KBM-7 (cell line): ENCODE data around the gene LY86.
A peak's percentile ranks its signal among the peaks of the same experiment; 100 is the strongest.

Experiments
- DNase-seq: peaks from one replicate; pipeline ENCODE4 v3.0.0-alpha.2; 2015
- in situ Hi-C: fragments of 300-500 bp; cut with MboI; formaldehyde crosslinking; loops from 2 replicates; pipeline ENCODE4 v1.14.3; 2020; ENCODE audit warnings: low sequenced_read_pairs, low pct_unique_long_range_greater_than_20kb, mixed read lengths

The LY86 gene

DNA sequence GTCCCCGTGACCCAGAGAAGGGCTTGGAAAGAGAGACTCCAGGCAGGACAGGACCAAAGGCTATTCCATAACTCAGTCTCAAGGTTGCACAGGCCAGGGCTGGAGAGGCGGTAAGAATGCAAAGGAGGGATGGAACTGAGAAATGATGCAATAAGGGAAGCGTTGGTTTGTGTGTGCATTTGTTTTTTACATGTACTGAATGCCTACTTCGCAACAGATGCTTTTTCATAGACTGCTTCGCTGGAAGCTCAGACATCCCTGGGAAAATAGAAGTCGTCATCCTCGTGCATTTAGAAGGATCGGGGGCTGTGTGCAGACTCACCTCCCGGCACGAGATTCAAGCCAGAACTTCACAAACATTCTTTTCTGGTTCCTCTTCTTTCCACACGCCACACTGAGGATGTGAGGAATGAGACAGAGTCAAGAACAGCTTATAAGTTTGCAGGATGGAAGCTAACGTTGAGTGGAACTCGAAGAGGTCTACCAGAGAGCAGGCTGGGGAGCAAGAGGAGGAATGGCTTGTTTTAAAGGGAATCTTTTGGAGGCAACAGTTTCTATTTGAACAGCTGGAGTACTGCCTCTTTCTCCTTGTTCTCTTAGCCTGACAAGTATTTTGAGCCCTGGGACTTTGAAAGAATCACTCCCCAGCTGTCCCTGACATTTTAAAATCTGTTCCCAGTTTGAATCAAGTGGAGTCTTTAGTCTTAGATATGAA lies 19.3 kb upstream of the LY86 start:
- in situ Hi-C loops, result no loop called here
- no peak for DNase-seq

GRCh38 chr6:6569811-6570164 lies 18.7 kb upstream of the LY86 start:
- no peak for DNase-seq
- in situ Hi-C loops, result no loop called here

DNA sequence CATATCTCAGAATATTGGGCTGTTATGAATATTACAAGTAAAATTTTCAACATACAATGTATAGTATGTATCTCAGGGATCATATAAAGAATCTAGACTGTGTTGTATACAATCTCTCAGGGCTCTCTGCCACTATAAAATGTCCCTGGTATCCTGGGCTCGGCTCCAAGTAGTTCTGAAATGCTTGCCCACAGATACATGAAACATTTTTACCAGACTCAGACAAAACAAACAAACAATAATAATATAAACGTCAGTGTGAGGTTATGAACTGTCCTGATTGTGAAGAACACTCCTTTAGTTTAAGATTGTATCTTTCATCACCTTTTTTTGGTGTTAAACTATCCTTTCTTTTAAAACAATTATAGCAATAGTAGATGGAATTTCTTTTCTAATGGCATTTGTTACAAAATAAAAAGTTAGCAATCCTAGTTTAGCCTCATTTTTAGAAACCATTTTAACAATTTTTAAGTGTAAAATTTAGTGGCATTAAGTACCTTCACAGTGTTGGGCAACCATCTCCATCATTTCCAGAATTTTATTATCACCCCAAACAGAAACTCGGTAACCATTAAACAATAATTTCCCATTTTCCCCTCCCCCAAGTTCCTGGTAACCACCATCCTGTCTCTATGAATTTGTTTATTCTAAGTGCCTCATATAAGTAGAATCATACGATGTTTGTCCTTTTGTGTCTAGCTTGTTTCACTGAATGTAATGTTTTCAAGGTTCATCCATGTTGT lies 17.4 kb upstream of the LY86 start:
- in situ Hi-C loops, result no loop called here
- DNase-seq, result no peak

DNA sequence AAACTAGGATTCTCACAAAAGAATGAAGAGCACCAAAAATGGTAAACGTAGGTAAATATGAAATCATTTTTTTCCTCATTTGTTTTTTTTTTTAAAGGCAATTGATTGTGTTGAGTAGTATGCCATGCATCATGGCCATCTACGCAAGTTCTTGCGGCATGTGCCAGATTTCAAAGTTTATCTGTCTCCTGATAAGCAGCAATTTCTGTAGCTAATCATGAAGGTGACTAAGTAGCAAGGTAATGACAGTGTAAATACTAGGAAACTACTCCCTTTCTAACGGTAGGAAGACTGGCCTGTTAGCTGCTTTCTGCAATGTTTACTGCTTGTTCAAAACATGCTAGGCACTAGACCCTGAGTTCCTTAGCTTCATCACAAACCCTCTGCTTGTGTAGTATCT lies 13.4 kb upstream of the LY86 start:
- DNase-seq, result no peak
- in situ Hi-C loops, result no loop called here

DNA sequence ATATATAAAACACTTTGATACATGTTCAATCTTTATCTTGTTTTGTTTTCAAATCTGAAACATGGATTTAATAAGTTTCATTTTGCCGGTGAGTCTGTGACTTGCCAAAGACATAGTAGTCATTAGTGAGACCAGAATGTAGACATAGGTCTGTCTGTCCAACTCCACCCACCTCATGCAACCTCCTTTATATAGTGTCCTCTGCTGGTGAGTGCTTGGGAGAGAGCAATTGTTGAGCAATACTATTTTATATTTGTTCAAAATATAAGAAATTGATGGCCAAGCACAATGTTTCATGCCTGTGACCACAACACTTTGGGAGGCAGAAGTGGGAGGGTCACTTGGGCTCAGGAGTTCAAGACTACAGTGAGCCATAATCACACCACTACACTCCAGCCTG lies 10.8 kb upstream of the LY86 start:
- in situ Hi-C loops, result no loop called here
- no peak for DNase-seq

- no peak for DNase-seq
- in situ Hi-C loops, result no loop called here
Observed at GRCh38 chr6:6579281-6579680, 9.2 kb upstream of the LY86 start.

DNA sequence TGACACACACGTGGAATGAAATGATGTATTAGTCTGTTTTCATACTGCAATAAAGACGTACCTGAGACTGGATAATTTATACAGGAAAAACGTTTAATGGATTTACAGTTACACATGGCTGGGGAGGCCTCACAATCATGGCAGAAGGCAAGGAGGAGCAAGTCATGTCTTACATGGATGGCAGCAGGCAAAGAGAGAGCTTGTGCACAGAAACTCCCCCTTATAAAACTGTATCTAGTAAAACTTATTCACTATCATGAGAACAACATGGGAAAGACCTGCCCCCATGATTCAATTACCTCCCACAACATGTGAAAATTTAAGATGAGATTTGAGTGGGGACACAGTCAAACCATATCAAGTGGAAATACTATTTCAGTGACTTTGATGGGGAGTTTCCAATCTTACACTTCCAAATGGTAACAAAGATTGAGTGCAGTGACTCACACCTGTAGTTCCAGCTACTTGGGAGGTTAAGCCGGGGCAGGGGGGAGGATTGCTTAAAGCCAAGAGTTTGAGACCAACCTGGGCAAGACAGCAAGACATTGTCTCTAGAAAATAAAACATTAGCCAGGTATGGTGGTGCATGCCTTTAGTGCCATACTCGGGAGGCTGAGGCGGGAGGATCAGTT lies 8.2 kb upstream of the LY86 start:
- DNase-seq, result no peak
- in situ Hi-C loops, result no loop called here

GRCh38 chr6:6581054-6581453 lies 7.5 kb upstream of the LY86 start:
- in situ Hi-C loops, result no loop called here

DNA sequence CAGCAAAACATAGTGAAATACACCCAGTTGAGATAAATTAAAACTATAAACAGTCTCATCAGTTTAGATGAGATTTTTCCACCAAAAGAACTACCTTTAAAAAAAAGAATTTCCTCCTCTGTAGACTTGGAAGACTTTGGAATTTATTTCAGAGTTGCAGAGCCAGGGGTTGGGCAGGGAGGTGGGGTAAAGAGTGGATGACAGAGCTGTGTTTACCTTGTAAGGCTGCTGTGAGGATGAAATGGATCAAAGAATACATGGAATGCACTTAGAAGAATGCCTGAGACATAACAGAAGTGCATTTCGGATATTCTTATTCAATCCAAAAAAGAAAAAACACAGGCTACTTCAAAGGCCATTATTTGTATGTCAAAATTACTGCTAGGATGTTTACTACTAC lies 6.4 kb upstream of the LY86 start:
- DNase-seq, result no peak
- in situ Hi-C loops, result no loop called here

More at GRCh38 chr6:6581054-6581453, 7.5 kb upstream of the LY86 start:
- no peak for DNase-seq

GRCh38 chr6:6583836-6584235 lies 4.7 kb upstream of the LY86 start:
- in situ Hi-C loops, result no loop called here
- DNase-seq, result peak; percentile 62

DNA sequence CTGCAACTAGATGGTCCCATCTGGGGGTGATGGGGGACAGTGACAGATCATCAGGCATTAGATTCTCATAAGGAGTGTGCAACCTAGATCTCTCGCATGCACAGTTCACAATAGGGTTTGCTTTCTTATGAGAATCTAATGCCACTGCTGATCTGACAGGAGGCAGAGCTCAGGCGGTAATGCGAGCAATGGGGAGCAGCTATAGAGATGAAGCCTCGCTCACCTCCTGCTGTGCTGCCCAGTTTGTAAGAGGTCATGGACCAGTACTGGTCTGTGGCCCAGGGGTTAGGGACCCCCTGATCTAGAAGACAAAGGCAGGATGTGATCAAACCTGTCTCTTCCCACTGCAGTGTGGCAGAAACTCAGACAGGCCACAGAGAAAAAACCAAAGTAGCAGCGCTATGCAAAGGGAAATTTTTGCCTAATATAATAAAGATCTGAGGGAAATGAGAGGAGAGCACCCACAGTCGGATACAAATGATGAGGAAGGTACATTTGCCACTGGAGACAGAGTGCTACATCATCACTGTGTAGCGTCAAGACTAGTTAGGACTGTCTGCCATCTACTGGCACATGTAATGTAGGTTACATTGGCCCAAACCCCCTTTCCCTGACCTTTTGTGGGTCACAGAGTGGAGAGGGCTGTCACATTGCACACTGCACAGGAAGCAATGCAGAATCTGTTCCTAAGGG lies 4.1 kb upstream of the LY86 start:
- in situ Hi-C loops, result no loop called here
- DNase-seq, result peak; percentile 49

- no peak for DNase-seq
- in situ Hi-C loops, result no loop called here
Observed at GRCh38 chr6:6585003-6585311, 3.6 kb upstream of the LY86 start.

- in situ Hi-C loops, result no loop called here
- DNase-seq, result no peak
Observed at GRCh38 chr6:6586167-6586566, 2.4 kb upstream of the LY86 start.

DNA sequence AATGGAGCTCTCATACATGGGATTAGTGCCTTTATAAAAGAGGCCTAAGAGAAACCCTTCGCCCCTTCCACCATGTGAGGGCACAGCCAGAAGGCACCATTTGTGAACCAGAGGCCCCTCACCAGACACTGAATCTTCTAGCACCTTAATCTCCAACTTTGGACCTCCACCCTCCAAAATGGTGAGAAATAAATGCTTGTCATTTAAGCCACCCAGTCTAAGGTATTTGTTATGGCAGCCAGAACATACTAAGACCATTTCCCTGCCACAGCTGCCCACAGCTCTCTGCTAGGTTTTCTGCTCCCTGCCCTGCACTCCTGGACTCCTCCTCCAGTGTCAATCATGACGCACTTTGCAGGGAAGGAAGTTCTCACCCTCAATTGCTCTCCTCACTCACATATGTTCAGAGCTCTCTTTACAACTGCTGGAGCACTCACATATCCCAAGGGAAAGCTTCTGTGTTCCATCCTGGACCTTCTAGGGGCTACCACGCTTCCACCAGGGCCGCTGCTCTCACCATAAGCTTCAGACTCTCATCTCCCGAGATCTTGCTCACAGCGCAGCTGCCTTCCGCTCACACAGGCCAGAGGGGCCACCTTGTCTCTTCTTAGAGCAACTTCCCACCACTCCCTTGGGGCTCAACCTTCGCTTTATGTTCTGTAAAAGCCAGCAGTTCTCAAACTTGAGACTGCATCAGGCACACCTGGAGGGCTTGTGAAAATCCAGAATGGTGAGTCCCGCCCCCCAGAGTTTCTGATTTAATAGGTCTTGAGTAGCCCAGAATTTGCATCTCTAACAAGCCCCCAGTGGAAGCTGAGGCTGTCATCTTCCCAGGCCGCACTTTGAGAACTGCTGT lies 1.6 kb upstream of the LY86 start:
- in situ Hi-C loops, result no loop called here

DNA sequence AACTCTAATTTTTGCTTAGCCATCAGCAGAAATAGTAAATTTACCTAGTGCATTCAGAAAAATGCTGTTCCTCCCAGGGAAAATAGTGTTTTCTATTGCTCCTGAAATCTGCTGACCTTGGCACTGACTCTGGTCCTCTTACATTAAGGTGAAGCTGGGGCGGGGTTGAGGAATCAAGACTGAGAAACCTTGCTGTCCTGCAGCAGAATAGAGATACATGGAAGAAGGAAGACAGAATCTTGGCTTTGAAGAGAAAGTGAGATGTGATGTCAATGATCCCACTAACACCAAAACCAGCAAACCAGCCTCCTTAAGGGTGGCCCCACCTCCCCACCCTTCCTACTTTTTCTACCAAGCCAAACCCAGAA lies 840 bp upstream of the LY86 start:
- in situ Hi-C loops, result no loop called here
- no peak for DNase-seq

More for the DNA sequence above, 1.6 kb upstream of the LY86 start:
- DNase-seq, result peak; percentile 71

DNA sequence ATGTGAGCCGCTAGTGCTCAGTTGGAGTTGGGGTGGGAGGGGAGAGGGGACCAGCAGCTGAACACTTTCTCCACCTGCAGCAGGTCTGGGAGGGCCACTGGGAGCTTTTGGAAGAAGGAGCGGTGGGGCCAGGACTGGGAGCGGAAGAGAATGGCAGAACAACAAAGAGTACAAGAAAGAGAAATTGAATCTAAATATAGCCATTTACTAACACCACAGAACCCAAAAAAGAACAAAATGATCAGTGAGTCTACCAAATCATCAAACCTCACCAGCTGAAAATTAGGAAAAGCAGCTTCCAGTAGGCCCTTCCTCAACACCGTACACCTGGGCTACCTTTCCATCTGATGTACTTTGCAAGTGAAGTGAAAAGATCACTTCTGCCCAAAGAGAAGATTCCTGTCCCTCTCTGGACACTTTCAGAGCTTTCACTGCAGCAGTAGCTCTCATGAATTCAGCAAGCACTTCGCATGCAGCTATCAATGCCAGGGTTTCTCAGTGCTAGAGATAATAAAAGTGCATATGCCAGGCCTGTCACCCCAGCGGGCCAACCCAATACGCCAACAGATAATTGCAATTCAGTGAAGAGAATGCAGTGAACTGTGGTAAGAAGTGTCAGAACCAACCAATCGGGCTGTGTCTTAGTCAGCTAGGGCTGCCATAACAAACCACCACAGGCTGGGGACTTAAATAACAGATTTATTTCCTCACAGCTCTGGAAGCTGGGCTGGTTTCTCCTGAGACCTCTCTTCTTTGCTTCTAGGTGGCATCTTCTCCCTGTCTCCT lies 597 bp downstream of the LY86 start:
- in situ Hi-C loops, result no loop called here
- no peak for DNase-seq

- no peak for DNase-seq
- in situ Hi-C loops, result loop anchor here (10.0 kb wide), 1 partner anchor 54 kb away; no protein-coding TSS in a partner anchor
Observed at GRCh38 chr6:6590530-6590929, 2.0 kb downstream of the LY86 start.

GRCh38 chr6:6591778-6592465 lies 3.4 kb downstream of the LY86 start:
- DNase-seq, result peak; percentile 99
- in situ Hi-C loops, result loop anchor here (10.0 kb wide), 1 partner anchor 53 kb away; no protein-coding TSS in a partner anchor
